ENCODE measurements around the gene JAKMIP3. TPM values are rescaled to one million over a fixed set of nuclear protein-coding genes. Genes with fewer than 3 reads are reported as not detected.

Gene JAKMIP3
- polyA plus RNA-seq, 3 donors = 0.20 TPM; not detected in 2

- H3K4me1 ChIP-seq (ENCODE audit: control insufficient read depth in 1 of 2, insufficient read depth in 2 of 2, low read length in 2 of 2) = no peaks in the 10 kb centered on the region
- H3K9me3 ChIP-seq (replicated peaks in 1 of 2; ENCODE audit: control insufficient read depth in 1 of 2, insufficient read depth in 1 of 2, low read length in 2 of 2) = peaks cover 0 to 19% of the 10 kb centered on the region in 2 donors
- peaks cover 6 to 53% (median 14%) of the 10 kb centered on the region in 7 donors for H3K9me3 Mint-ChIP-seq
- 87% methylated on average over 17 of the region's 25 CpGs for WGBS (ENCODE audit: insufficient coverage)
- H3K27me3 Mint-ChIP-seq (ENCODE audit: low read depth in 3 of 3) = peaks cover 5 to 24% (median 5%) of the 10 kb centered on the region in 3 donors
- no peak overlapping the region for H3K9ac ChIP-seq (ENCODE audit: insufficient read depth, low read length, poor library complexity, severe bottlenecking)
- H3K4me3 ChIP-seq (replicated peaks in 1 of 3; ENCODE audit: low read depth in 2 of 3, low read length in 3 of 3) = no peak overlapping the region
- no peak for DNase-seq
- H3K4me1 Mint-ChIP-seq = no peaks in the 10 kb centered on the region
- intact Hi-C loops (cut with micrococcal nuclease) = no loop called here
- TF ChIP-seq CTCF (IDR thresholded peaks at IDR 0.05) = no peak
- no peak overlapping the region for H3K4me3 Mint-ChIP-seq
- H3K4me2 ChIP-seq (replicated peaks; ENCODE audit: extremely low read depth, low read length, poor library complexity, severe bottlenecking) = no peak overlapping the region
- H4K20me1 ChIP-seq (ENCODE audit: insufficient read depth, low read length) = no peaks in the 10 kb centered on the region
- H3K27ac ChIP-seq (ENCODE audit: low read depth in 1 of 2, low read length in 2 of 2) = no peak overlapping the region
- no peak overlapping the region for H3K27ac Mint-ChIP-seq
- no peaks in the 10 kb centered on the region for H3K27me3 ChIP-seq (ENCODE audit: control insufficient read depth in 2 of 2, insufficient read depth in 2 of 2, low read length in 2 of 2)
- H3K79me2 ChIP-seq (ENCODE audit: insufficient read depth, low read length) = no peaks in the 10 kb centered on the region
- H2AFZ ChIP-seq (ENCODE audit: insufficient read depth, low read depth, low read length, poor library complexity, severe bottlenecking) = no peak overlapping the region
- H3K36me3 ChIP-seq (replicated peaks in 1 of 2; ENCODE audit: control insufficient read depth in 1 of 2, insufficient read depth in 2 of 2, low read length in 2 of 2) = no peaks in the 10 kb centered on the region
- H3K36me3 Mint-ChIP-seq = no peaks in the 10 kb centered on the region
Observed at GRCh38 chr10:132099389-132100090, 33.8 kb downstream of the JAKMIP3 start.

GRCh38 chr10:132100091-132100481 is 34.3 kb downstream of the JAKMIP3 start:
- WGBS (ENCODE audit: insufficient coverage) = 89% methylated on average over 15 of the region's 15 CpGs
- H3K36me3 Mint-ChIP-seq = no peaks in the 10 kb centered on the region
- intact Hi-C loops (cut with micrococcal nuclease) = no loop called here
- no peak for TF ChIP-seq CTCF (IDR thresholded peaks at IDR 0.05)
- no peak overlapping the region for H3K9ac ChIP-seq (ENCODE audit: insufficient read depth, low read length, poor library complexity, severe bottlenecking)
- H3K79me2 ChIP-seq (ENCODE audit: insufficient read depth, low read length) = no peaks in the 10 kb centered on the region
- peaks cover 5 to 22% (median 5%) of the 10 kb centered on the region in 3 donors for H3K27me3 Mint-ChIP-seq (ENCODE audit: low read depth in 3 of 3)
- H2AFZ ChIP-seq (ENCODE audit: insufficient read depth, low read depth, low read length, poor library complexity, severe bottlenecking) = no peak overlapping the region
- no peak for DNase-seq
- no peaks in the 10 kb centered on the region for H3K36me3 ChIP-seq (replicated peaks in 1 of 2; ENCODE audit: control insufficient read depth in 1 of 2, insufficient read depth in 2 of 2, low read length in 2 of 2)
- peaks cover 3 to 47% (median 14%) of the 10 kb centered on the region in 7 donors for H3K9me3 Mint-ChIP-seq
- peaks cover 0 to 16% of the 10 kb centered on the region in 2 donors for H3K9me3 ChIP-seq (replicated peaks in 1 of 2; ENCODE audit: control insufficient read depth in 1 of 2, insufficient read depth in 1 of 2, low read length in 2 of 2)
- H3K4me2 ChIP-seq (replicated peaks; ENCODE audit: extremely low read depth, low read length, poor library complexity, severe bottlenecking) = no peak overlapping the region
- H3K27ac Mint-ChIP-seq = no peak overlapping the region
- no peaks in the 10 kb centered on the region for H3K4me1 Mint-ChIP-seq
- no peaks in the 10 kb centered on the region for H4K20me1 ChIP-seq (ENCODE audit: insufficient read depth, low read length)
- no peak overlapping the region for H3K27ac ChIP-seq (ENCODE audit: low read depth in 1 of 2, low read length in 2 of 2)
- no peaks in the 10 kb centered on the region for H3K4me1 ChIP-seq (ENCODE audit: control insufficient read depth in 1 of 2, insufficient read depth in 2 of 2, low read length in 2 of 2)
- H3K4me3 ChIP-seq (replicated peaks in 1 of 3; ENCODE audit: low read depth in 2 of 3, low read length in 3 of 3) = no peak overlapping the region
- H3K27me3 ChIP-seq (ENCODE audit: control insufficient read depth in 2 of 2, insufficient read depth in 2 of 2, low read length in 2 of 2) = no peaks in the 10 kb centered on the region
- no peak overlapping the region for H3K4me3 Mint-ChIP-seq
